ENCODE measurements around the gene HES6. TPM values are rescaled to one million over a fixed set of nuclear protein-coding genes. Genes with fewer than 3 reads are reported as not detected.

HES6 gene
- total RNA-seq, 2 experiments from 2014 or later = 3.0 to 4.0 TPM

DNA sequence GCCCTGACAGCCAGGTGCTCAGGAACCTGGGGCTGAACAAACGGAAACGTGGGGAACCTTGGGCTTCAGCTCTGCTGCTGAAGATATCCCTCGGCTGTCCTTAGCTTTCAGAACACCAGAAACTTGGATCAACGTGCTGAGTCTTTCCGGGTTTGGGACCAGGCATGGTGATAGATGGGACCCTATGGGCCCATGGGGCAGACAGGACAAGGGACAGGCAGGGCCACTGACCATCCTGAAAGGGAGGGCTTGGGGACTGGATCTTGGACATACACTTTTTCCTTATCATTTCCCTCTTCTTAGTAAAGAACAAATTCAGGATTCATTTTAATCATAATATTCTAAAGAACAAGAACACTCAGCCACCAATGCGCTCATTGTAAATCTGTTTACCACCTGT is 16.3 kb upstream of the HES6 start:
- Mint-ChIP-seq H3K27me3 (no peaks in the 10 kb centered on the region), H3K36me3 (no peaks in the 10 kb centered on the region)
- CTCF ChIA-PET = interaction anchor here (0.7 to 2.1 kb wide), 3 partner anchors 10 to 56 kb away, joined by 3 to 6 read pairs (median 4); no protein-coding TSS in a partner anchor

GRCh38 chr2:238255636-238256035 is 15.8 kb upstream of the HES6 start:
- H3K9me3 Mint-ChIP-seq (ENCODE audit: low read depth) = no peaks in the 10 kb centered on the region
- H3K27me3 Mint-ChIP-seq = no peaks in the 10 kb centered on the region
- no peaks in the 10 kb centered on the region for H3K36me3 Mint-ChIP-seq
- H3K27ac Mint-ChIP-seq = no peak overlapping the region
- DNase-seq = no peak
- ATAC-seq = no peak
- H3K4me1 Mint-ChIP-seq = no peaks in the 10 kb centered on the region
- CTCF ChIA-PET = interaction anchor here (0.7 to 2.1 kb wide), 4 partner anchors 10 to 55 kb away, joined by 3 to 6 read pairs (median 4); no protein-coding TSS in a partner anchor
- H3K4me3 Mint-ChIP-seq = no peak overlapping the region

More for the DNA sequence above, 16.3 kb upstream of the HES6 start:
- no peak overlapping the region for H3K4me3 Mint-ChIP-seq
- H3K27ac Mint-ChIP-seq = no peak overlapping the region
- no peak for ATAC-seq
- H3K9me3 Mint-ChIP-seq (ENCODE audit: low read depth) = no peaks in the 10 kb centered on the region
- no peak for DNase-seq
- H3K4me1 Mint-ChIP-seq = no peaks in the 10 kb centered on the region

DNA sequence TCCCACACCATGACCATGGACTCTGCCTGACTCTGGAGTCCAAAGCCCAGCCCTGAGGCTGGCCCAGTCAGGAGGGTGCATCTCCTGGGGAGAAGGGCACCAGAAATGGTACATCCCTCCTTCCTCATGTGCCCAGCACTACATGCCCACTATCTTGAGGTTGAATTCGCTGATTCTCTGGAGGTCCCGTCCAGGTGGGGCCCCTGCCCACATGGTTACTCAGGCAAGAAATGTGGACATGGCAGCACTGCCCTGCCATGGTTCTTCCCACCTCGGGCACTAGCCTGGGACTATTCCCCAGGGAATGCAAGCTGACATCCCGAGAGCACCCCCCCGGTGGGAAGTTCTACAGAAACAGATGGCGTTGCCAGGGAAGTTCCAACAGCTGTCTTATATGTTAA is 15.3 kb upstream of the HES6 start:
- ATAC-seq (no peak), DNase-seq (no peak)
- no peaks in the 10 kb centered on the region for H3K4me1 Mint-ChIP-seq
- H3K27me3 Mint-ChIP-seq = no peaks in the 10 kb centered on the region
- no peaks in the 10 kb centered on the region for H3K9me3 Mint-ChIP-seq (ENCODE audit: low read depth)
- no peaks in the 10 kb centered on the region for H3K36me3 Mint-ChIP-seq
- no peak overlapping the region for H3K4me3 Mint-ChIP-seq
- CTCF ChIA-PET = interaction anchor here (1.3 to 2.1 kb wide), 3 partner anchors 9 to 24 kb away, joined by 4 to 6 read pairs (median 5); no protein-coding TSS in a partner anchor
- no peak overlapping the region for H3K27ac Mint-ChIP-seq

DNA sequence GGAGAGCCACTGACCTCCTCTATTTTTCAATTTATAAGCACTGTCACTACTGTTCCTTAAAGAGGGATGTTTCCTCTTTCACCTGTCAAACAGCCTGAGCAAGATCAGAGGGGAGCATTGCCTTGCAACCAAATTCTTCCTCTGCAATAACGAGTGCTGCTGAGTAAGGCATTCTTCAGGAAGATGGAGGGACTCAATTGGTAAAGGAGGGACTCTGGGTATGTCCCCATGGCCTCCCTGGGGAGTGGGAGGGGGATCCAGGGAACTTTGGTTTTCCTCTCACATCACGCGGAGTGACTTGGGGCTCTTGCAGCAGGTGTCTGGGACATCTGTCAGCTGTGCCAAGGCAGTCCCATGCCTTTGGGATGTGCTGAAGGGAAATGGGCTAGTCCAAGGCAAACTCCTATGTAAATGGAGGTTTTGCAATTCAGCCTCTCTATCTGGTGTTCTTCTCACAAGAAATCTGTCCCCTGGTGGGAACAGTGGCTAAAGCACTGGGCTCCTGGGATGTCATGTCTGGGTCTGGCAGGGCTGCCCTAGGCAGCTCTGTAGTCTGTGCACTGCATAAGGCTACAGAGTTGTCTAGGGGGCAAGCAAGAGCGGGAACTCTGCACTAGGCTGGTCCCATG is 14.4 kb upstream of the HES6 start:
- CTCF ChIA-PET = interaction anchor here (0.8 to 1.4 kb wide), 3 partner anchors 21 to 94 kb away, joined by 3 to 5 read pairs (median 3); no protein-coding TSS in a partner anchor
- Mint-ChIP-seq H3K4me3 (no peak overlapping the region), H3K36me3 (no peaks in the 10 kb centered on the region), H3K4me1 (no peaks in the 10 kb centered on the region), H3K27me3 (no peaks in the 10 kb centered on the region), H3K27ac (no peak overlapping the region), H3K9me3 (ENCODE audit: low read depth) (no peaks in the 10 kb centered on the region)
- DNase-seq (no peak), ATAC-seq (no peak)

DNA sequence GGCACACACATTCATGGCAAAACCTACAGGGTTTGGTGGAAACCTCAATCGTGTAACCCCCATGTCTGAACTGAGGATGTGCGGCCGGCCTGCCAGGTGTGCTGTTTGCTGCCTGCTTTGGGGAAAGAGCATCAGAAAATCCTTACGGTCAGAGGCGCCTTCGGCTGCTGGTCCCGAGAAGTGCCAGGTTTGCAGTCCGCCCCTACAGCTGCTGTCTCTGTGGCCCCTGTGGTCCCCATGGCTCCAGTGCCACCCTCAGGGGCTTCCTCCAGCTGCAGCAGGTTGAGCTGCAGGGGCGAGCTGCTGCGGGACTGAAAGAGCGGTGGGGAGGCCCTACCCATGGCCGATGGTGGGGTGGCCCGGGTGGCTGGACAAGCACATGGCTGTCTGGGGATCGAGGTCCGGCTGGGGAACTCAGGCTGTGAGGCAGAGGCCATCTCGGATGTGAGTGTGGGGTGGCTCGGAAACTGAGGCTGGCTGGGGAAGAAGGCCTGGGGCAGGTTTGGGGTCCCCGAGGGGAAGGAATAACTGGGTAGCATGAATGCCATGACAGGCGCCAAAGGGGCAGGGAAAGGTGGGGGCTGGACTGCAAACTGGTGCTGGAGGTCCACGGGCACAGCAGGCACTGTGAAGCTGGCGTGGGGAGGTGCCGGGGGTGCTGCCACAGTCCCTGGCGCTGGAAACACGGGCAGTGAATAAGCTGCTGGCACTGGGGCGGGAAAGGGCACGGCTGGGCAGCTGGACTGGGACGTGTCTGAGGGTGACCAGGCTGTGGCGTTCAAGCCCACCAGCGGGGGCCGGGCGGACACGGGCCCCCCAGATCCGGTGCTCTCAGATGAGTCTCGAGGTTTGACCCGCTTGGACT is 13.2 kb upstream of the HES6 start:
- Mint-ChIP-seq H3K27ac (no peak overlapping the region), H3K4me1 (no peaks in the 10 kb centered on the region)
- no peak for ATAC-seq

DNA sequence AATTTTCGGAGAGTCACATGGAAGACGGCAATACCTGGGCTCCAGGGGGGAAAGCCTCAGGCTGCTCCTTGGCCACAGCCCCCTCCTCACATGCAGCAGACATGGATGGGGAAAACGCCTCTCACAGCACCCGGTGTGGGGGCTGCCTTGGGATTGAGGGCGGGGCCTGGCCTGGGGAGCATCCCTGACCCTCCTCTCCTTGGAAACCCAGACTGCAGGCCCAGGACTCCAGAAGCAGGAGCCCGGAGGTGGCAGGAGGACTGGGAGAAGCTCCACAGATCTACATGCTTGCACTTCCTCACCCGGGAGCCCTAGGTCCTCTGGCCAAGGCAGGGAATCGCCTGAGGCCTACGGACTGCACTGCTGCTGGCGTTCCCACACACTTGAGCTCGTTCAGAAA is 12.1 kb upstream of the HES6 start:
- ATAC-seq = no peak
- no peaks in the 10 kb centered on the region for H3K36me3 Mint-ChIP-seq
- H3K27ac Mint-ChIP-seq = no peak overlapping the region
- CTCF ChIA-PET = interaction anchor here (0.6 kb wide), 1 partner anchor 36 kb away, joined by 3 read pairs; no protein-coding TSS in a partner anchor
- no peaks in the 10 kb centered on the region for H3K27me3 Mint-ChIP-seq
- H3K4me3 Mint-ChIP-seq = no peak overlapping the region
- no peaks in the 10 kb centered on the region for H3K4me1 Mint-ChIP-seq
- no peak for DNase-seq
- no peaks in the 10 kb centered on the region for H3K9me3 Mint-ChIP-seq (ENCODE audit: low read depth)

More for the DNA sequence above, 13.2 kb upstream of the HES6 start:
- Mint-ChIP-seq H3K36me3 (no peaks in the 10 kb centered on the region), H3K27me3 (no peaks in the 10 kb centered on the region), H3K9me3 (ENCODE audit: low read depth) (no peaks in the 10 kb centered on the region), H3K4me3 (no peak overlapping the region)
- no peak for DNase-seq
- CTCF ChIA-PET = interaction anchor here (0.8 to 1.4 kb wide), 2 partner anchors 22 to 93 kb away, joined by 3 read pairs; no protein-coding TSS in a partner anchor

DNA sequence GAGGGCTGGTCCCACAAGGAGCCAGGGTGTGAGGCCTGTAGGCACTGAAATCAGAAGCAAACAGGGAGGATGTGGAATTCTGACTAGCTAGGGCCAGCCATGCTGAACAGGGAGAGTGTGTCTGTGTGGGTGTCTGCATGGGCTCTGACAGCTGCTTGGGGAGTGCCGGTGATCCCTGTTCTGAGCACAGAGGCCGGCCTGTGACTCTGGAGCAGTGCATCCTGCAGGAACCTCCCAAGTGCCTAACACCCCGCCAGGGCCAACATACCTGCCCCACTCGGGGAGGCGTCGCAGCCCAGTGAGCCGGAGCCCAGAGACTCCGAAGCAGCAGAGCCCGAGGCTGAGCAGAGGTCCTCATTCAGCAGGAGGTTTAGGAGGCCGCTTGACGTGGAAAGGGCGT is 11.5 kb upstream of the HES6 start:
- CTCF ChIA-PET = no interaction called here
- Mint-ChIP-seq H3K4me1 (no peaks in the 10 kb centered on the region), H3K36me3 (peaks cover under 1% of the 10 kb centered on the region), H3K9me3 (ENCODE audit: low read depth) (no peaks in the 10 kb centered on the region), H3K4me3 (no peak overlapping the region), H3K27me3 (no peaks in the 10 kb centered on the region), H3K27ac (no peak overlapping the region)
- ATAC-seq = no peak
- no peak for DNase-seq

GRCh38 chr2:238250896-238251295 is 11.1 kb upstream of the HES6 start:
- DNase-seq = no peak
- H3K36me3 Mint-ChIP-seq = peaks cover 2% of the 10 kb centered on the region
- no peak overlapping the region for H3K4me3 Mint-ChIP-seq
- no peaks in the 10 kb centered on the region for H3K9me3 Mint-ChIP-seq (ENCODE audit: low read depth)
- CTCF ChIA-PET = no interaction called here
- no peaks in the 10 kb centered on the region for H3K4me1 Mint-ChIP-seq
- H3K27me3 Mint-ChIP-seq = no peaks in the 10 kb centered on the region
- H3K27ac Mint-ChIP-seq = no peak overlapping the region
- ATAC-seq = no peak

- H3K36me3 Mint-ChIP-seq = peaks cover 5% of the 10 kb centered on the region
- DNase-seq = no peak
- no peak overlapping the region for H3K4me3 Mint-ChIP-seq
- CTCF ChIA-PET = interaction anchor here (1.6 kb wide), 1 partner anchor 15 kb away, joined by 4 read pairs; no protein-coding TSS in a partner anchor
- no peaks in the 10 kb centered on the region for H3K27me3 Mint-ChIP-seq
- H3K9me3 Mint-ChIP-seq (ENCODE audit: low read depth) = no peaks in the 10 kb centered on the region
- H3K4me1 Mint-ChIP-seq = no peaks in the 10 kb centered on the region
- no peak overlapping the region for H3K27ac Mint-ChIP-seq
- no peak for ATAC-seq
Measured at GRCh38 chr2:238247841-238248453, 8.1 kb upstream of the HES6 start.

DNA sequence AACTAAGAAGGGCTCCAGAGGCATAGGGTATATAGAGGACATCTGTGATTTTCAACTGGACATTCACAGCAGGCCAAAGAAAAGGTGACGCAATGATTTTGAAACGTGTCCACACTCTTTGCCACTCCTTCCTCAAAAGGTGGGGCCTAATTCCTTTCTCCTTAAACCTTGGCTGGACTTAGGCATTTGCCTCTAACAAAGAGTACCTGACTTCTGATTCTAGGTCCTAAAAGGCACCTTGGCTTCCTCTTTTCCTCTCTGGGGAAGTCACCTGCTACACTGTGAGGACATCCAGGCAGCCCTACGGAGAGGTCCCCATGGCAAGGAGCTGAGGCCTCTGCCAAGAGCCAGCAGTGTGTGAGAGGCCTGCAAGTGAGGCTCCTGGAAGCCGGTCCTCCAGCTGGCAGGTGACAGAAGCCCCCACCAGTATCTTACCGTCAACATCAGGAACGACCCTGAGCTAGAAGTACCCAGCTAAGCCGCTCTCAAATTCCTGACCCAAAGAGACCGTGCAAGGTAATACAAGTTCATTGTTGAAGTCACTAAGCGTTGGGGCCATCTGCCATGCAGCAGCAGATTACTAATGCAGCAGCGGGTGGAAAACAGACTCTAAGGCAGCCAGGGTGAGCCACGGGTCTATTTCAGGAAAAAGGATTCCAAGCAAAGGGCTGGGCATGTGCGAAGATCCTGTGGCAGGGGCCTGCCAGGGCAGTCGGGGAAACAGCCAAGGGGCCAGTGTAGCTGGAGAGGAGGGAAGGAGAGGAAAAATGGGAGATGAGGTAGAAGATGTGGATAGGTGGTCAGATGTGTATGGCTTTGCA is 7.4 kb upstream of the HES6 start:
- Mint-ChIP-seq H3K9me3 (ENCODE audit: low read depth) (no peaks in the 10 kb centered on the region), H3K36me3 (peaks cover 5% of the 10 kb centered on the region), H3K4me3 (no peak overlapping the region), H3K27ac (no peak overlapping the region), H3K4me1 (no peaks in the 10 kb centered on the region), H3K27me3 (peaks cover 2% of the 10 kb centered on the region)
- DNase-seq = no peak
- no peak for ATAC-seq
- CTCF ChIA-PET = interaction anchor here (1.6 to 2.2 kb wide), 2 partner anchors 9 to 16 kb away, joined by 4 to 6 read pairs; no protein-coding TSS in a partner anchor

GRCh38 chr2:238244151-238244550 is 4.3 kb upstream of the HES6 start:
- Mint-ChIP-seq H3K27me3 (peaks cover 16% of the 10 kb centered on the region), H3K36me3 (peaks cover 5% of the 10 kb centered on the region), H3K27ac (no peak overlapping the region), H3K9me3 (ENCODE audit: low read depth) (no peaks in the 10 kb centered on the region), H3K4me1 (peaks cover 2% of the 10 kb centered on the region), H3K4me3 (no peak overlapping the region)
- CTCF ChIA-PET = no interaction called here
- no peak for DNase-seq
- no peak for ATAC-seq

- CTCF ChIA-PET = no interaction called here
- Mint-ChIP-seq H3K4me3 (no peak overlapping the region), H3K27ac (no peak overlapping the region), H3K36me3 (peaks cover 5% of the 10 kb centered on the region), H3K4me1 (peaks cover 2% of the 10 kb centered on the region), H3K27me3 (peaks cover 17% of the 10 kb centered on the region), H3K9me3 (ENCODE audit: low read depth) (no peaks in the 10 kb centered on the region)
- ATAC-seq (no peak), DNase-seq (no peak)
Measured at GRCh38 chr2:238243496-238244076, 3.7 kb upstream of the HES6 start.
